Stimulated activated naive CD8-positive, alpha-beta T cell treated with anti-CD3 and anti-CD28 coated beads, Interleukin-15, Interleukin-2, amounts not matched to agents 100 U/mL and 50 U/mL, for 24 hours (primary cell): Measurements from ENCODE around the gene SEPTIN5.

Experiments used
- ATAC-seq: fragments of 150-1000 bp; cut with Tn5 transposase; one replicate; pipeline ENCODE4 v1.10.0; 2021
- DNase-seq: peaks from one replicate; pipeline ENCODE4 v3.0.0; 2021

Gene SEPTIN5

GRCh38 chr22:19705181-19705934, 8.9 kb upstream of the SEPTIN5 start:
- DNase-seq = no peak
- ATAC-seq = no peak

GRCh38 chr22:19706661-19707151, 7.6 kb upstream of the SEPTIN5 start:
- DNase-seq (no peak), ATAC-seq (no peak)

DNA sequence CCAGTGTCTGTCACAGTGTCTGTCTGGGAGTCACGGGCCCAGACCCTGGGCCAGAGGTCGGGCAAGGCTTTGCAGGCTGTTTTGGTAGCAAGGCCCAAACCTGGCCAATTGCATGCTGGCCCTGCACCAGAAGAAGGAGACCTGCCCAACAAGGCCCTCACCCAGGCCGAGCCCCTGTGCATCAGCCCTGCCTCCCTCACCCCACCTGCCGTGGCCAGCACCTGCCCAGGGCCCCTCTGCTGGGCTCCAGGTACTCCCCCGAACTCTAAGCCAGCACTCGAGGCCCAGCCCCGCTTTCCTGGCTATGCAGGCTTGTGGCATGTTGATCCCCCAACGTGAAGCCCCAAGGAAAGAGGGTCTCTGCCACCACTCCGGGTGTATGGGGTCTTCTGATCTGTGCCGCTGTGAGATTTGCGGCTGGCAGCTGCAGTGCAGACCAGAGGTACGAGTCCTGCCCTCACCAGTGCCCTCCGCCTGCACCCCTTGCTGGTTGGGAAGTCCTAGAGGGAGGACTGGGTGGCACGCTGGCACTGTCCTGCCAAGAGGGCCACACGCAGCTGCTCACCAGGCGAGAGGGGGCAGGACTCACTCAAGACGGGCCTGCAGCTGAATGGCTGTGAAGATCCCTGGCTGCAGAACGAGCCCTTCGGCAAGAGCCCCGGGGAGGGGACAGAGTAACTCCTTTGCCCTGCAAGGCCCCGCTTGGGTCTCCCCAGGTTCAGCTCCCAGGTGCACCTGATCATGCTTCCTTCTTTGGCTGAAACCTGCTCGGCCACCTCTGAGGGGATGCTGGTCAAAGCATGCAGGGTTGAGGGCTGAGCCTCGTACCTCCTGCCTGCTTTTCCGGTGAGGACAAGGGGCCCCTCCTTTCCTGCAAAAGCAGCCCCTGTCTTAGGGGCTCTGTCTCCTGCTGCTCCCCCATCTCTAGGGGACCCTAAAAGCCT, 6.7 kb upstream of the SEPTIN5 start:
- no peak for DNase-seq
- no peak for ATAC-seq

- no peak for ATAC-seq
- DNase-seq = no peak
Measured at GRCh38 chr22:19708321-19709011, 5.8 kb upstream of the SEPTIN5 start.

- ATAC-seq = no peak
- DNase-seq = no peak
Measured at GRCh38 chr22:19709063-19709769, 5.1 kb upstream of the SEPTIN5 start.

- ATAC-seq (no peak), DNase-seq (no peak)
Measured at GRCh38 chr22:19710020-19710768, 4.1 kb upstream of the SEPTIN5 start.

DNA sequence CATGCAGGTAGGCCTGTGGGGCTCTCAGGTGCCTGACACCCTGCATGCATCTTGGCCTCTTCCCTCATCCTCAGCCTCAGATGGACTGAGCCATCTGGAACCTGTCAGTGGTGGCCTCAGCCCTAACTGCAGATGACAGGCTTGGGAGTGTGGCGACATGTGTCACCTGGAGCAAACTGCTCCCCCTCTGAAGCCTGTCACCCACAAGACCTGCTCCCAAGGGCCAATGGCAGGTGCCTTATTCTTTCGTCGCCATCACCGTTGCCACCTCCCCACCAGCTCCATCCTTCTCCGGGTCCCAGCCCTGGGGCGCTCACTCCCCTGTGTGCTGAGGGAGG, 3.6 kb upstream of the SEPTIN5 start:
- no peak for DNase-seq

GRCh38 chr22:19713245-19713644, 1.1 kb upstream of the SEPTIN5 start:
- DNase-seq = no peak
- ATAC-seq = no peak

More for the DNA sequence above, 3.6 kb upstream of the SEPTIN5 start:
- ATAC-seq = no peak

DNA sequence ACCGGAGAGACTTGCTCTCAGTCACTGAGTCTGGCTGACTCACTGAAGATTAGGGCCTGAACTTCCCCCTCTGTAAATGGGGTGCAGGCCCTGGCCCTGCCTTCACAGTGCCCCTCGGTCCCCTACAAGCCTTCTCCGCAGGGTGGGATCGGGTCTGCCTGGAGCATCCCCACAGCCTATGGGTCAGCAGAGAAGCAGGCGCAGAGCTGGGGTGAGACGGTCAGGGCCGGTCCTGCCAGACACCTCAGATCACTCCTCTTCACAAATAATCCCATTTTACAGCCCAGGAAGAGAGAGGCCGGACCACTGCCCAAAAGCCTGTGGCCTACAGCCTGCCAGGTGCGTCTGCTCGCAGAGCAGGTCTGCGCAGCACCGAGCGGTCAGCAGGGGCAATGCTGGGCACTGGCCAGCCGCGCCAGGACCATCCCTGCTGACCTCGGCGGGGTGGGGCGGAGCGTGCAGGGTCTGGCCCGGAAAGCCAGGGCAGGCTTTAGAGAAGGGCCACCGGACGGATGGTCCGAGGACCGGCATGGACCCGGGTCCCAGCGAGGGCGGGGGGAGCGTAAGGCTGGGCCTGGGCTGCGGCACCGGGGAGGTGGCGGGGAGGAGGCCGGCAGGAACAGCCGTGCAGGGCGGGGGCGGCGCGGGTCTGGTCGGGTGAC, 522 bp upstream of the SEPTIN5 start:
- no peak for DNase-seq
- ATAC-seq = no peak

- ATAC-seq = no peak
- DNase-seq = no peak
Measured at GRCh38 chr22:19715188-19715930, 1.1 kb downstream of the SEPTIN5 start.

- no peak for DNase-seq
- ATAC-seq = no peak
Measured at GRCh38 chr22:19716041-19716828, 1.9 kb downstream of the SEPTIN5 start.

GRCh38 chr22:19716829-19717105, 2.5 kb downstream of the SEPTIN5 start:
- no peak for ATAC-seq
- no peak for DNase-seq

GRCh38 chr22:19717181-19717580, 2.9 kb downstream of the SEPTIN5 start:
- DNase-seq = no peak

DNA sequence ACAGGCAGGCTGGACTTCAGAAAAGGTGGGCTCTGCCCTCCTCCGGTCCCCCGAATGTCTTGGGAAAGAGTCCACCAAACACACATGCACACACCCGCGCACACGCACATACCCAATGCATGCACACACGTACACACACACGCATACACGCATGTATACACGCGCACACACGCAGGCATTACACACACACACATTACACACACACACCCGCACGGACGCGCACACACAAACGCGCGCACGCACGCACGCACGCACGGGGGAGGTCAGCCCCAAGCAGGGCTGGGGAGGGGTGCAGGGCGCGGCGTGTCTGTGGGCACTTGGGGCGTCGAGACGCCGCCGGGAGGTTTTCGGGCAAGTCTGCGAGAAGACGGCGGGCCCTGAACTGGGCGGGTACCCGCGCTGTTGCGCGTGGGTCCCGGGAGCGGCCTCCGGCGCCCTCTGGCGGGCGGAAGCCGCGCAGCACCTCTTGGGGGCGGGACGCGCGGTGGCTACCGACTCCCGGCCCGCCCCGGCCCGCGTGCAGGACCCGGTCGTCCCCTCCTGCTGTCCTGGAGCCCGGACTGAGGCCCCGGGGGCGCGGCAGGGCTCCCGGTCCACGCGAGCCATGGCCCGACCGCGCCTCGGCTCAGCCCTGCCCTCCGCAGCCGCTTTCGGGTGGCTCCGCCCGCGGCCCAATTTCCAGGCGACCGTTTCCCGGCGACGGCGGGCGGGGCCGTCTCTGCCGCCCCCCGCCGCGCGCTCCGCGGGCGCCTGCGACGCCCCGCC, 3.6 kb downstream of the SEPTIN5 start:
- peak; percentile 81 for ATAC-seq
- peak; percentile 85 for DNase-seq

More at GRCh38 chr22:19717181-19717580, 2.9 kb downstream of the SEPTIN5 start:
- ATAC-seq = no peak

GRCh38 chr22:19718456-19719049, 4.2 kb downstream of the SEPTIN5 start:
- ATAC-seq (no peak), DNase-seq (no peak)

- ATAC-seq (no peak), DNase-seq (no peak)
Measured at GRCh38 chr22:19719050-19719482, 4.8 kb downstream of the SEPTIN5 start.

- DNase-seq (no peak), ATAC-seq (no peak)
Measured at GRCh38 chr22:19719488-19720021, 5.3 kb downstream of the SEPTIN5 start.
